Stomach (tissue), 4 donors: ENCODE measurements around the gene OCIAD1.

Experiments
- POLR2A ChIP-seq, 4 donors: fragments of 450-650 bp; IDR thresholded peaks; one replicate each; pipeline ENCODE4 v1.6.1; 2016; ENCODE audit warnings: antibody characterized with exemption in 4 of 4, control low read depth in 2 of 4, mild to moderate bottlenecking in 1 of 4, moderate library complexity in 1 of 4
- POLR2AphosphoS5 ChIP-seq, 3 donors: sonication (generic); formaldehyde crosslinking; IDR thresholded peaks; one replicate each; pipeline ENCODE4 v1.6.1; 2016; ENCODE audit warnings: antibody characterized with exemption in 3 of 3
- TF ChIP-seq, protein P1 (sequence below), 7 experiments: fragments of 450-650 bp in 4 of 7; fragments of 200-600 bp in 3 of 7; sonication (generic) in 3 of 7; IDR thresholded peaks; one replicate each; pipeline ENCODE4 v1.5.1; 2016 to 2019; ENCODE audit warnings: antibody characterized with exemption in 7 of 7, control low read depth in 2 of 7, mild to moderate bottlenecking in 1 of 7

DNA sequence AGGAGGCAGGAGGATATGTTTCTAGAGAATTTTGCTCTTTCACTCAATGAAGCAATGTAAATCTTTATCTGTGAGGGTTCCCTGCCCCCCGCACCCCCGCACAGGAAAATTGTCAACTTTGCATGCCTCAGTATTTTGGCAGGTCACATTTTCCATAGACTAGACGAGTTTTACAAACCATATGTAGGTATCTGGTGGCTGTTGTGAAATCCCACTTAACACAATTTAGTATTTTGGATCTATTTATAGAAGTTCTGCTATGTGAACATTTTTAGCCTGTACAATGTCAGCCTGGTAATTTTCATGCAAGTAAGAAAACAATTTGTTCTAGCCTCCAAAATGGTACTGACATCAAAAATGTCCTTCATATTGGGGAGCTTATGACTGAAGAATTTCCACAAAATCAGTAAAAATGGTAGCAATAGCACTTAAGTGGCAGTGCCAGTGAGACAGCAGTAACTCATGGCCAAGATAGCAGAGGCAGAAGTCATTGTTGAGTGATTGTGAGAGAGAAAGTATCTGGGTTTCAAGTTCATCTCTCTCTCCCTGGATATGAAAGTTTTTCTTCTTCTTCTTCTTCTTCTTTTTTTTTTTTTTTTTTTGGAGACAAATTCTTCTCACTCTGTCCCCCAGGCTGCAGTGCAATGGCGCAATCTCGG, 38.4 kb upstream of the OCIAD1 start:
- TF ChIP-seq, protein P1, sequence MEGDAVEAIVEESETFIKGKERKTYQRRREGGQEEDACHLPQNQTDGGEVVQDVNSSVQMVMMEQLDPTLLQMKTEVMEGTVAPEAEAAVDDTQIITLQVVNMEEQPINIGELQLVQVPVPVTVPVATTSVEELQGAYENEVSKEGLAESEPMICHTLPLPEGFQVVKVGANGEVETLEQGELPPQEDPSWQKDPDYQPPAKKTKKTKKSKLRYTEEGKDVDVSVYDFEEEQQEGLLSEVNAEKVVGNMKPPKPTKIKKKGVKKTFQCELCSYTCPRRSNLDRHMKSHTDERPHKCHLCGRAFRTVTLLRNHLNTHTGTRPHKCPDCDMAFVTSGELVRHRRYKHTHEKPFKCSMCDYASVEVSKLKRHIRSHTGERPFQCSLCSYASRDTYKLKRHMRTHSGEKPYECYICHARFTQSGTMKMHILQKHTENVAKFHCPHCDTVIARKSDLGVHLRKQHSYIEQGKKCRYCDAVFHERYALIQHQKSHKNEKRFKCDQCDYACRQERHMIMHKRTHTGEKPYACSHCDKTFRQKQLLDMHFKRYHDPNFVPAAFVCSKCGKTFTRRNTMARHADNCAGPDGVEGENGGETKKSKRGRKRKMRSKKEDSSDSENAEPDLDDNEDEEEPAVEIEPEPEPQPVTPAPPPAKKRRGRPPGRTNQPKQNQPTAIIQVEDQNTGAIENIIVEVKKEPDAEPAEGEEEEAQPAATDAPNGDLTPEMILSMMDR (IDR thresholded peaks at IDR 0.05): no peak
- no peak for TF ChIP-seq POLR2A (IDR thresholded peaks at IDR 0.05)
- no peak for TF ChIP-seq POLR2AphosphoS5 (IDR thresholded peaks at IDR 0.05)
